GM21360 (cell line): ENCODE measurements around the gene DIAPH3.

Experiments used
- ATAC-seq: cut with Tn5 transposase; IDR thresholded peaks from one replicate; pipeline ENCODE4 v1.9.1; 2021; ENCODE audit warnings: mild to moderate bottlenecking, moderate library complexity; ENCODE audit not compliant: unreplicated experiment

The DIAPH3 gene

GRCh38 chr13:60020288-60020687, 143.4 kb downstream of the DIAPH3 start:
- ATAC-seq, result no peak

DNA sequence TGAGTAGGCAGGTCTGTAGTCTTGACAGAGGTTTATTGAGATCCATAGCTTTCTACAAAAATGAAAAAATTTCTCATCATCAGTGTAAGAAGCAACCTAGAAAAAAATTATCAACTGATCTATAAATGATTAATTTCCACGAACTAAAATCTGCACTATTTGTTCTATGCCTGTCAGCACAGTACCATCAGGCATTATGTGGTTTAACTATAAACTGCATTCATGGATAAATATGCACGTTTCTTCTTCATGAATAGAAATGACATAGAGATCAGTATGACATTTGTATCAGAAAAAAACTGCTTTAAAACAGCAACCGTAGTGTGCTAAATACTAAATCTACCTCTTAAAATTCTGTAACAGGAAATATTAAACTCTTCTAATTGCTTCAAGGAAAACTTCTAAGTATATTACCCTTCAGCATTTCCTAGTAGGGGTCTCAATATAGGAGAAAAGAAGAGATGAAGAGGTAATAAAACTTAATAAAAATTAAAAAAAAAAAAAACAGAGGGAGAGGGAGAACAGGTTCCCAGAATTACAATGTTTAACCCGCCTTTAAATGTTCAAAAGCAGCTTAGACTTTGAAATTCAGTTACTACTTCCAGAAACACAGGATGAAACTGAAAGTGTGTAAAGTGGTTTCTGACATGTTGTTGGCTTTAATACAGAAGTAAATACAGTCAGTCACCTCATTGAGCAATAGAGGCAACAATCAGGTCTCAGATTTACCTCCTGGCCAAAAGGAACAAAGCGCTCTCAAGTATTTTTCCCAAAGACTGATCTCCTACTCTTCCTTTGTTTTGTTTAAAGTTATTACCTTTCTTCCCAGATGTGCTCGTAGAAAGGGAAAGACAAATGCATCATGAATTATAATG, 144.4 kb downstream of the DIAPH3 start:
- peak; percentile 56 for ATAC-seq

- ATAC-seq, result no peak
These were observed 145.2 kb downstream of the DIAPH3 start for GRCh38 chr13:60018536-60018935.

DNA sequence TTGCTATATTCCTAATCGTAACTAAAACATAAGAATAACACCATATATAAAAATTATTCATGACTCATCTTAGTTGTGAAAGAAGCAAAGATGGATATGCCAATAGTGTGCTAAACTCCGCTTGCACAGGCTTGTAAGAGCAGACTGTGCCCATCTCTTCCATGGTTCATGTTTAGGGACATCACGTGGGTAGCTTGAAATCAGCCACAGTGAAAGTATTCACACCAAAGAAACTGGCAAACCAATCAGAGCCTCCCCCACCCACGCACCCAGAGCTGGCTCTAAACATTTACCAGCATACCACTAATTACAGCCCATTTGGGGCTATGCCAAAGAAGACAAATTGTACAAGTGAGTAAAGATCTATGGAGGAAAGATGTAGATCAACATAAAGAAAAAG, 147.5 kb downstream of the DIAPH3 start:
- no peak for ATAC-seq

- ATAC-seq, result no peak
These were observed 150.6 kb downstream of the DIAPH3 start for GRCh38 chr13:60013166-60013565.

DNA sequence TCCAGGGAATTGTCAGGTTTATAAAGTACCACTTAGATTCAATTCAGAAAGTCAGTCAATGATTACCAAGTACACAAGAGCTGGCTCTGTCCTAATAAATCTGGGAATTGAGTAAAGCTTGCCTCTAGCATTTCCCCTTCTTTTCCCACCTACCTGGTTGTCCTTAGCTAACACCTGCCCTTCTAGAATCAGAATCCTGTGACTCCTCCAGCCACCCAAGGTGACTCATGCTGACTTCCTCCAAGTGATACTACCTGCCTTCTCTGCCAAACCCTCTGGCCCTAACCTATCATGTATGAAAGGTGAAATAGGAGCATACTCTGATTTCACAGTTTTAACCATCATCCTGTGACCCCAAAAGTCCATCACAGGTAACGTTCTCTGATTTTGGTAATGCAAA, 151.2 kb downstream of the DIAPH3 start:
- ATAC-seq, result no peak

GRCh38 chr13:60009300-60010253, 154.2 kb downstream of the DIAPH3 start:
- ATAC-seq, result no peak

- ATAC-seq, result no peak
These were observed 161.8 kb downstream of the DIAPH3 start for GRCh38 chr13:60001889-60002288.

GRCh38 chr13:60000976-60001375, 162.8 kb downstream of the DIAPH3 start:
- no peak for ATAC-seq

DNA sequence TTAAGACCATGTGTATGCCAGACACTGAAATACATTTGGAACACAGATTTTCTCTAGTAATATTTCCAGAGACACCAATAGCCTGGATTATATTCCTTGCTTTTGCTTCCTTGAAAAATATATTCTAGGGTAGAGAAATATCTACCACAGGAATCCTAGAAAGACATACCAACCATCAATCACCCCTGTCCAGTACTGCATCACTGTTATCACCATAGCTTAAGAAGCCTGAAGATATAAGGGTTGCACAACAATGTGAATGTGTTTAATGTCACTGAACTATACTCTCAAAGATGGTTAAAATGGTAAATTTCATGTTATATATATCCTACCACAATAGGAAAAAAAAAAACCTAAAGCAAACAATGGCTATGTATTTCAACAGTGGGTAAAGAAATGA, 163.6 kb downstream of the DIAPH3 start:
- no peak for ATAC-seq

DNA sequence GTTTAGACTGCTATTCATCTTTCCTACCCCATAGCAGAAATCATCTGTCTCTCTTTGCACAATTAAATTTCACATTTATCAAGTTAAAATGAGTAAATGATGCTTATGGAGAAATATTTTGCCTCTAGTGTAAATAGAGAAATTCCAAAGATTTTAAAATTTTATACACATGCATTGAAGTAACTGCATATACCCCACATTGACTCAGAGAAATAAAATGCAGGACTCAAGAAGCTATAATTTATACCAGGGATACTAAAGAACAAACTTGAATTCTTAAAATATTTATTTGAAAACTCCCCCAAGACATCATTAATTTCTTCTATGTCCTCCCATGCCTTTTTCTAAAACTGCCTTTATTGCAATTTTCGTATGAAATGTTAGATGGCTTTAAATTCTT, 165.8 kb downstream of the DIAPH3 start:
- no peak for ATAC-seq

GRCh38 chr13:59996461-59996980, 167.2 kb downstream of the DIAPH3 start:
- no peak for ATAC-seq

DNA sequence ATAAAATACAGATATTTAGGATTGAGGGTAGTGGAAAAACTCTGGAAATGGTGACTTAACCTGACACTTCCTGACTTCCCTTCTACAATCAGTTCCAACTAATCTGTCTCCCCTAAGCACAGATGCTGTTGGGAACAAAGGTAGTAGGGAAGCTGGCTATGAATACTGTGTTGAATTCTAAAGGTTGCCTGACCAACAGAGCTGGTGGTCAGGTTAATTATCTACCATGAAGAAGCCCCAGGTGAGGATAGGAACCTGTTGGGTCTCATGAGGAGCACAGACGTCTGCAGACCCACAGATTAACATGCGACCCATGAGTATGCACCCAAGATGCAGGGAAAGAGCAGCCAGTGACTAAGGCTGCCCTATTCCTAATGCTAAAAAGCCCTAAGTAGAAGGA, 172.3 kb downstream of the DIAPH3 start:
- ATAC-seq, result no peak

DNA sequence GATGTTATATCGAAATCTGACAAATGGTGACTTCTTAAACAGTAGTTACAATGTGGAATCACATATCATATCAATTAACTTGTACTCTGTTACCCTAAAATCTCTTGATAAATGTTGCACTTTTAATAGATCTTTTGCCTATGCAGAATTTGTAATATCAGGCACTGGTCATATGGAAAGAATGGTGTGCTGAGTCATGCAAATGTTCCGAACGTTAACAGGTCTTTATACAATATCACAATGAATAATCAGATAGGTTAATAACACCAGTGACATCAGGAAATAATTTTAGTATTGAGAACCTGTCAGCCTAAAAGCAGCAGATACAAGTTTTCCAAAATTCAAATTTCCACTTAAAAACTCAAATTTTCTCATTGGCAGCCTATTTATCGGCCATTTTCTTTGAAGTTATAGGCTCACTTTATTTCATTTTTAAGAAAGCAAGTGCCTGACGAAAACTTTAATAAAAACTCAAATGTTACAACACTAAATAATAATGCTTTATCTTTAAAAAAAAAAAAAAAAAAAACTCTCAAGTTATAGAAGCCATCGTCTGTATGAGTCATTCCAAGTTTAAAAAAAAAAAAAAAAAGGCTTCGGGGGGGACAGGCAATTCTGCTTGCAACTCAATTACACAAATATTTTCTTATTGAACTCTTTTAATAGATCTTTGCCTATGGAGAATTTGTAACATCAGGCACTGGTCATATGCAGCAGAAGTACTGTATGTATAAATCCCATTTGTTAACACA, 180.9 kb downstream of the DIAPH3 start:
- ATAC-seq, result no peak

- no peak for ATAC-seq
These were observed 184.1 kb downstream of the DIAPH3 start for GRCh38 chr13:59979589-59979988.

- no peak for ATAC-seq
These were observed 184.9 kb downstream of the DIAPH3 start for GRCh38 chr13:59978862-59979261.

DNA sequence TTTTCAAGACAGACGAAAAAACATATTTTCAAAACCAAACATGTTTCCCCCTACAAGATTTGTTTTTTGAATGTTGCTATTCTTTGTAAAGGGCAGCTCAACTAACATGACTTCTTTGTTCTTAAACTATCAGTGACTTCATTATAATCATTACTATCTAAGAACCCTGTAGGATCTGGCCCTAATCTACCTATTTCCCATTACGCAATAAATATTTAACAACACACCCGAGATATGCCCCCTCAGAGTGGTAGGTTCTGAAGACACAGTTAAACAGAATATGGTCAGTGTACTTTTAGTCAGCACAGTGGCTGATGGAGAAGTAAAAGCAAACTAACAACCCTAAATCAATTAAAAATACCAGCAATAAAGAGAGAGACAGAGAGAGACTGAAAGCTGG, 186.9 kb downstream of the DIAPH3 start:
- no peak for ATAC-seq

DNA sequence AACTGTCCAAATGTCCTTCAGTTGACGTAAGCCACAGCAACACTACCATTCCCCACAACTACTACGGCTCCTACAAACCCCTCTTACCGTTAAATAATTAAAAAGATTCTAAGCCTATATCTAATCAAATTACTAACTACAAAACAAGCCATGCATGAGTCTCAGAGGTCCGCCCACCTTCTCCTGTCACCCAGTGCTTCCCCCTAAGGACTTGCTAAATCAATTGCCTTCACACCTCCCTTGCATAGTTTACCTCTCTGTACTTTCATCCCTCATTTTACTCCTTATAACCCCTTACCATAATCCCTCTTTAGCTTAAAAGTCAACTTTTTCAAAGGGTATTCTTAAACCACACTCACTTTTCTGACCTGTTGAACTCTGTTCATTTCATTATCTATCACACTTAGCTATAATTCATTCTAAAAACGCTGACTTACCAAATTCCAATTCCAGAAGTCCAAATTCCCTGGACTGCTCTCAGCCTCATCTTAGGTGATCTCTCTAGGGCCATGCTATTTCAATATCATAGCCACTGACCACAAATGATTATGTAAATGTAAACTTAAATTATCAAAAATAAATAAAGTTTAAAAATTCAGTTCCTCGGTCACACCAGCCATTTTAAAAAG, 187.8 kb downstream of the DIAPH3 start:
- no peak for ATAC-seq

- no peak for ATAC-seq
These were observed 192.9 kb downstream of the DIAPH3 start for GRCh38 chr13:59970847-59971246.

DNA sequence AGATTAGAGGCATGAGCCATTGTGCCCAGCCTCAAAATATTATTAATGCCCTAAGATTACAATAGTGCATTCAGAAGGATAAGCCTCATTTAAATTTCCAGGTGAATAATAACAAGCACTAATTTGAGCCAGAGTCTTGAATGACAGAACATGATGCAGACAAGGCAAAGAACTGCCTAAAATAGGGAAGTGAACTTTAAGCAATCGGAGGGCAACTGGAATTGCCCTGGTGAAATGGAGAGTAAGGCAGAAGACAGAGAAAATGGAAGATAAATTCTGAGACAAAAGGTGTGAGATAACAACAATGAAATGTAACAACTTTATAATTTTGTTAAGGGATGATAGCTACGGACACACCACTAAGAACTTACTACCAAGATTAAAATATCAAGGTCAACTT, 199.9 kb downstream of the DIAPH3 start:
- no peak for ATAC-seq
